Measurements from ENCODE around the gene JAZF1.

The JAZF1 gene

DNA sequence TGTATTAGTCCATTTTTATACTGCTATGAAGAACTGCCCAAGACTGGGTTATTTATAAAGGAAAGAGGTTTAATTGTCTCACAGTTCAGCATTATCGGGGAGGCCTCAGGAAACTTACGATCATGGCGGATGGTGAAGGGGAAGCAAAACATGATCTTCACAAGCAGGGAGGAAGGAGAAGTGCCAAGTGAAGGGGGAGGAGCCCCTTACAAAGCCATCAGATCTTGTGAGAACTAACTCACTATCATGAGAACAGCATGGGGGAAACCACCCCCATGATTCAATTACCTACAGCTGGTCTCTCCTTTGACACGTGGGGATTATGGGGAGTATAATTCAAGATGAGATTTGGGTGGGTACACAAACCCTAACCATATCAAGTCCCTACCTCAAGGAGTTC is 85.4 kb downstream of the JAZF1 start:
- no peaks in the 10 kb centered on the region for H3F3A ChIP-seq (ENCODE audit: insufficient read depth)
- H3K9ac ChIP-seq (ENCODE audit: low read length), result no peak overlapping the region
- H3K36me3 ChIP-seq (ENCODE audit: low read length), result no peaks in the 10 kb centered on the region
- H3K9me3 ChIP-seq (ENCODE audit: insufficient read depth, low read length), result no peaks in the 10 kb centered on the region
- no peak for TF ChIP-seq EZH2phosphoT487 (conservative IDR thresholded peaks at IDR 0.05; ENCODE audit: low read length)
- TF ChIP-seq CTCF (IDR thresholded peaks at IDR 0.05; ENCODE audit: insufficient read depth, low read length, poor library complexity, severe bottlenecking), result no peak
- H3K27me3 ChIP-seq (ENCODE audit: low read length), result no peaks in the 10 kb centered on the region
- no peak overlapping the region for H2AFZ ChIP-seq (ENCODE audit: low read depth, low read length, severe bottlenecking)
- no peak overlapping the region for H3K27ac ChIP-seq (ENCODE audit: low read depth, low read length)
- no peak overlapping the region for H3K4me2 ChIP-seq (ENCODE audit: low read depth, low read length, poor library complexity, severe bottlenecking)
- no peak overlapping the region for H3K4me3 ChIP-seq (ENCODE audit: insufficient read depth, low read length, poor library complexity, severe bottlenecking)
- peaks cover 6% of the 10 kb centered on the region; the same call in 1 of the 2 replicates for H4K20me1 ChIP-seq (ENCODE audit: low read depth, low read length)
- H3K79me2 ChIP-seq (ENCODE audit: insufficient read depth, low read length), result no peaks in the 10 kb centered on the region
- H3K9me2 ChIP-seq (replicated peaks; ENCODE audit: insufficient read depth, low read length), result no peaks in the 10 kb centered on the region

DNA sequence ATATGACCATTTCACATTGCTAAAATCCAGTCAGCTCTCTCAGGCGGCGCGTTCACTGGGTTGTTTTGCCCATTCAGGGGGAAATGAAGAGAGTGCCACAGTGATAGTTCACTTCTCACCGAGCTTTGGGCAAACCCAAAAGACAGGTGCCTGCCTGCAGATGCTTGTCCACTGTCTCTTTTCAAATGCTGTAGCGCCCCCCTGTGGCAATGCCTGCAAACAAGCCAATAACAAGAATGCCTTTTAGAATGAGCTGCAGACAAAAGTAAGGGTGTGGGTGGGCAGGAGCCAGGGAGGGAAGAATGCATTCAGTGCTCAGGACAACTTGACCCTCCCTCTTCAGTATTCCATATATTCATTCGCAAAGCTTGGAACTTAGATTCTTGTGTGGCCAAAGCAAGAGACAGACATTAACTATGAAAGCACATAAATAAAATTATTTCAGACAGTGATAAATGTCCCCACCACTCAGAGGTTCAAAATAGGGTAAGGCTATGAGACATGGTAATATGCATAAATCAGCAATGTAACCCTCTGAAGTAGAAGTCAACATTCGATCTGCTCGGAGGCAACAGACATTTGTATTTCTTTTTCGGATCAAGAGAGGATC is 86.9 kb downstream of the JAZF1 start:
- no peak overlapping the region for H3K27ac ChIP-seq (ENCODE audit: low read depth, low read length)
- H3K36me3 ChIP-seq (ENCODE audit: low read length), result no peaks in the 10 kb centered on the region

DNA sequence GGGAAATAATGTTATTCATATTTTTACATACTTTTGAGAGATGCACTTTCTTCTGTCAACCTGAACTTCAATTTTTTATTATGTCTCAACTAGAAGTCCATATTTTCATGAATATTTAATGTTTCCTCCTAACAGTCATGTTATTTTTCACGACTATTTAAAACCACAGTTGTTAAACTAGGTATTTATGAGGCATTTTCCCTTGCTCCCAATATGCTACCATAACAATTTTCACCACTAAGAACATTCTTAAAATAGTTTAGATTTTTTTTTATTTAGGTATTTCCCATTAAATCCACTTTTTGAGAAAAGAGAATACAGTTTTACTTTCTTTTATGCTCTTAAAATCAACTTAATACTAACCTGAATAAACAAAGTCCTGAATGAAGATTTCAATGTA is 89.4 kb downstream of the JAZF1 start:
- Histone ChIP-seq H3K4me2 (ENCODE audit: low read depth, low read length, poor library complexity, severe bottlenecking) (no peak overlapping the region), H3K27me3 (ENCODE audit: low read length) (no peaks in the 10 kb centered on the region), H3K79me2 (ENCODE audit: insufficient read depth, low read length) (no peaks in the 10 kb centered on the region), H3F3A (ENCODE audit: insufficient read depth) (no peaks in the 10 kb centered on the region), H3K9ac (ENCODE audit: low read length) (no peak overlapping the region), H2AFZ (ENCODE audit: low read depth, low read length, severe bottlenecking) (no peak overlapping the region), H3K9me3 (ENCODE audit: insufficient read depth, low read length) (no peaks in the 10 kb centered on the region), H3K9me2 (replicated peaks; ENCODE audit: insufficient read depth, low read length) (no peaks in the 10 kb centered on the region), H3K4me3 (ENCODE audit: insufficient read depth, low read length, poor library complexity, severe bottlenecking) (no peak overlapping the region), H3K36me3 (ENCODE audit: low read length) (no peaks in the 10 kb centered on the region), H3K27ac (ENCODE audit: low read depth, low read length) (no peak overlapping the region), H4K20me1 (ENCODE audit: low read depth, low read length) (peaks cover 16% of the 10 kb centered on the region; the same call in 1 of the 2 replicates)
- TF ChIP-seq EZH2phosphoT487 (conservative IDR thresholded peaks at IDR 0.05; ENCODE audit: low read length) (no peak), CTCF (IDR thresholded peaks at IDR 0.05; ENCODE audit: insufficient read depth, low read length, poor library complexity, severe bottlenecking) (no peak)

More for the DNA sequence above, 86.9 kb downstream of the JAZF1 start:
- H3K9me2 ChIP-seq (replicated peaks; ENCODE audit: insufficient read depth, low read length), result no peaks in the 10 kb centered on the region
- no peak overlapping the region for H3K4me2 ChIP-seq (ENCODE audit: low read depth, low read length, poor library complexity, severe bottlenecking)
- H3K4me3 ChIP-seq (ENCODE audit: insufficient read depth, low read length, poor library complexity, severe bottlenecking), result no peak overlapping the region
- H3K27me3 ChIP-seq (ENCODE audit: low read length), result no peaks in the 10 kb centered on the region
- H2AFZ ChIP-seq (ENCODE audit: low read depth, low read length, severe bottlenecking), result no peak overlapping the region
- H4K20me1 ChIP-seq (ENCODE audit: low read depth, low read length), result peaks cover 8% of the 10 kb centered on the region; the same call in 1 of the 2 replicates
- no peak overlapping the region for H3K9ac ChIP-seq (ENCODE audit: low read length)
- TF ChIP-seq EZH2phosphoT487 (conservative IDR thresholded peaks at IDR 0.05; ENCODE audit: low read length), result no peak
- peak; percentile 92 for TF ChIP-seq CTCF (IDR thresholded peaks at IDR 0.05; ENCODE audit: insufficient read depth, low read length, poor library complexity, severe bottlenecking)
- H3F3A ChIP-seq (ENCODE audit: insufficient read depth), result no peaks in the 10 kb centered on the region
- no peaks in the 10 kb centered on the region for H3K79me2 ChIP-seq (ENCODE audit: insufficient read depth, low read length)
- no peaks in the 10 kb centered on the region for H3K9me3 ChIP-seq (ENCODE audit: insufficient read depth, low read length)

All from SU-DHL-6 (cell line).